Muscle of leg (tissue), 11 donors: ENCODE data around the gene USP44. TPM values are rescaled to one million over a fixed set of nuclear protein-coding genes. Genes with fewer than 3 reads are reported as not detected.

ENCODE experiments used
- DNase-seq: peaks from one replicate; pipeline ENCODE4 v3.0.0; 2013
- H3K27ac ChIP-seq: one replicate; pipeline ENCODE4 v1.5.1; 2013; ENCODE audit warnings: mild to moderate bottlenecking, low read length, control low read depth
- H3K27me3 ChIP-seq: one replicate; pipeline ENCODE4 v1.6.1; 2013; ENCODE audit warnings: low read length; ENCODE audit not compliant: control insufficient read depth, insufficient read depth
- H3K36me3 ChIP-seq: one replicate; pipeline ENCODE4 v1.6.1; 2013; ENCODE audit warnings: low read length; ENCODE audit not compliant: control insufficient read depth, insufficient read depth
- H3K4me1 ChIP-seq: one replicate; pipeline ENCODE4 v1.6.1; 2013; ENCODE audit warnings: low read length; ENCODE audit not compliant: control insufficient read depth, insufficient read depth
- H3K4me3 ChIP-seq: one replicate; pipeline ENCODE4 v1.5.1; 2013; ENCODE audit warnings: low read length, control low read depth
- H3K9me3 ChIP-seq: replicated peaks from 2 replicates; pipeline ENCODE4 v1.6.1; 2013; ENCODE audit warnings: low read depth, low read length; ENCODE audit not compliant: control insufficient read depth
- WGBS: methylation state at CpG from one replicate; pipeline ENCODE4 v1.1.5; 2013; ENCODE audit warnings: missing lambda C conversion rate; ENCODE audit not compliant: insufficient coverage; 5-methylcytosine and 5-hydroxymethylcytosine counted together
- polyA plus RNA-seq, 8 donors: library from polyadenylated mRNA; unstranded; fragments of 120-200 nt; gene quantifications; one replicate each; pipeline versions ENCODE4 v1.2.1 to v1.2.3, GENCODE V29; 2013; ENCODE audit warnings: inconsistent platforms in 1 of 8, low replicate concordance in 1 of 8; ENCODE audit not compliant: insufficient read length in 8 of 8, insufficient read depth in 1 of 8
- total RNA-seq: library from RNA; stranded (reverse); fragments of 120-200 nt; gene quantifications from one replicate; pipeline ENCODE4 v1.2.4, GENCODE V29; 2013

The USP44 gene
- total and polyA plus RNA-seq, 9 donors = 0.60 to 3.4 (median 1.2) TPM

- DNase-seq = no peak
- Histone ChIP-seq H3K4me1 (no peaks in the 10 kb centered on the region), H3K9me3 (no peaks in the 10 kb centered on the region), H3K27ac (no peak overlapping the region), H3K36me3 (no peaks in the 10 kb centered on the region), H3K27me3 (no peaks in the 10 kb centered on the region), H3K4me3 (no peak overlapping the region)
- WGBS = no CpG with 5 or more reads among the region's 4 CpGs
These were observed 13.3 kb downstream of the USP44 start for GRCh38 chr12:95538006-95538405.

- Histone ChIP-seq H3K36me3 (no peaks in the 10 kb centered on the region), H3K27me3 (no peaks in the 10 kb centered on the region), H3K4me1 (no peaks in the 10 kb centered on the region), H3K9me3 (no peaks in the 10 kb centered on the region), H3K4me3 (no peak overlapping the region), H3K27ac (no peak overlapping the region)
- DNase-seq = no peak
- 57% methylated on average over 1 of the region's 4 CpGs for WGBS
These were observed 17.3 kb downstream of the USP44 start for GRCh38 chr12:95533985-95534384.

DNA sequence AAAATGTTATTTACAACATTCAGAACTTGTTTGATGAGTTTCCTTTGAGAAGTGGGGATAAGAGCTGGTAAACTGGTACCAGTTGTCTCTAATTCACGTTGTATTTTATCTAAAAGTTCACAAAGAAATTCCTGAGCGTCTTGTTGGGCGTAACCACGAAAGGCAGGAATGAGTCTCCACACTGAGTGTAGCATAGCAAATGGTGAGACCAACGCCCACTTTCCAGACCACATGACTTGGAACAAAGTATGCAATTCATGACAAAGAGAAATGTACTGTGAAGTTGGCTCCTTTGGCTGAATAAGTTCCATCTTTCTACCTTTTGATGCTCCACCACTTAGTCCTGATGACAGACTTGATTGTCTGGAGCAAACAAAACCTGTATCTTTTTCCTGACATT is 18.4 kb downstream of the USP44 start:
- no peaks in the 10 kb centered on the region for H3K27me3 ChIP-seq
- H3K36me3 ChIP-seq = no peaks in the 10 kb centered on the region
- no peak overlapping the region for H3K27ac ChIP-seq
- no peaks in the 10 kb centered on the region for H3K9me3 ChIP-seq
- H3K4me3 ChIP-seq = no peak overlapping the region
- no peaks in the 10 kb centered on the region for H3K4me1 ChIP-seq
- no peak for DNase-seq
- WGBS = 84% methylated on average over 4 of the region's 5 CpGs

DNA sequence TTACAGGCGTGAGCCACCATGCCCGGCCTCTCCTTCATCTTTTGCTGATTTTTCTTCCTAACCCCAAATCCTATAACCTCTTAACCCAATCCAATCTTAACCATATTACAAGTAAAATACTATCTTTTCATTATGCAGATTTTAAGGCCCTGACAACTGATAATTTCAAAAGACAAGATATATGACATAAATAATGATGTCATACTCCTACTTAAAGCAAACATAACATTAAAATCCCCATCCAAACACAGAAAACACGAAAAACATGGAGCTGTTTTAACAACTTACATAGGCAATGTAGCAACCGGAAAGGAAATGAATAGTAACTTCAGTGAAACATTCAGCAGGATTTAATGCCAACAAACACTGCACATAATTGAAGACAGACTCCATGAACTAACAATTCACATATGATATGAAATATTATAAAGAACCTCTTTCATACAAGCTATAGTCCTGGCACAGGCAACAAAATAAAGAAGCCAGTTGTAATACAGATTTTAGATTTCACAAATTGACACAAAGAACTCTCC is 21.5 kb downstream of the USP44 start:
- Histone ChIP-seq H3K36me3 (no peaks in the 10 kb centered on the region), H3K4me1 (no peaks in the 10 kb centered on the region), H3K27ac (no peak overlapping the region), H3K4me3 (no peak overlapping the region), H3K9me3 (no peaks in the 10 kb centered on the region), H3K27me3 (no peaks in the 10 kb centered on the region)
- peak; percentile 57 for DNase-seq
- 100% methylated on average over 1 of the region's 4 CpGs for WGBS

DNA sequence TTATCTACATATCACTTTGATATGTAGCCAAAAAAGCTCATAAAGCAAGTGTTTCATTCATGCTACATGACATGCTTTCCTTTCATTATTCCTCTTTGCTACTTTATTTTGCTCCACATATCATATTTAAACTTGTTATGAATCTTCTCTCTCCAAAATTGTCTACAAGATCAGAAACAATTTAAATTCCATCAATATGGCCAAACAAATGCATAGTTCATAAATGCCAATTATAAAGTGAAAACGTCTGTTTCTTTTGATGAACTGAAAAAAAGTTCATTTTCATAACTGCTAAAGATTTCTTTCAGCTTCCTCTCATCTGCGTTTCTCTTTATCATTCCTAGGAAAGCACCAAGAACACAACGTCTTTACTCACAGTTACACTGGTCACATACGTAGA is 22.8 kb downstream of the USP44 start:
- no peaks in the 10 kb centered on the region for H3K9me3 ChIP-seq
- DNase-seq = peak; percentile 32
- WGBS = 43% methylated on average over 2 of the region's 4 CpGs
- H3K4me3 ChIP-seq = no peak overlapping the region
- no peaks in the 10 kb centered on the region for H3K36me3 ChIP-seq
- no peaks in the 10 kb centered on the region for H3K27me3 ChIP-seq
- H3K4me1 ChIP-seq = no peaks in the 10 kb centered on the region
- H3K27ac ChIP-seq = no peak overlapping the region

- Histone ChIP-seq H3K36me3 (no peaks in the 10 kb centered on the region), H3K4me3 (no peak overlapping the region), H3K4me1 (no peaks in the 10 kb centered on the region), H3K9me3 (no peaks in the 10 kb centered on the region), H3K27ac (no peak overlapping the region), H3K27me3 (no peaks in the 10 kb centered on the region)
- no peak for DNase-seq
- 94% methylated on average over 6 of the region's 8 CpGs for WGBS
These were observed 28.6 kb downstream of the USP44 start for GRCh38 chr12:95522692-95523091.

DNA sequence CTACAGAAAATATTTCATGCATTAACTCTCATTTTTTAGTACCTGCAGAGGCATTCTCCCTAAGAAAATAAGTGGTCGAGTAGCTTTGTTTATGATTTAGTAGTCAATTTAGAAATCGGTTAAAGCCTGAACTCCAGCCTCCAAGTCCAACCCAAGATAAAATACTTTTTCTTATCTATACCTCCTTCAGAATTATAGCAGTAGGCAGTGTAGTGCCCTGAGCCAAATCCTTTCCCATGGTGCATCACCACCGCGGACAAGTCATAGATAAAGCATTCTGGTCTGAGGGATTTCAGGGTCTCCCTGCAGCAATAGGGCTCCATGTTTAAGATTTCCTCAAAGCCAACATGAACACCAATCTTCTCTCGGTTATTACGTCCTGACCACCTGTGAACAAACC is 30.5 kb downstream of the USP44 start:
- Histone ChIP-seq H3K4me3 (no peak overlapping the region), H3K9me3 (no peaks in the 10 kb centered on the region), H3K27me3 (no peaks in the 10 kb centered on the region), H3K27ac (no peak overlapping the region), H3K36me3 (no peaks in the 10 kb centered on the region), H3K4me1 (no peaks in the 10 kb centered on the region)
- no peak for DNase-seq
- 83% methylated on average over 2 of the region's 6 CpGs for WGBS

DNA sequence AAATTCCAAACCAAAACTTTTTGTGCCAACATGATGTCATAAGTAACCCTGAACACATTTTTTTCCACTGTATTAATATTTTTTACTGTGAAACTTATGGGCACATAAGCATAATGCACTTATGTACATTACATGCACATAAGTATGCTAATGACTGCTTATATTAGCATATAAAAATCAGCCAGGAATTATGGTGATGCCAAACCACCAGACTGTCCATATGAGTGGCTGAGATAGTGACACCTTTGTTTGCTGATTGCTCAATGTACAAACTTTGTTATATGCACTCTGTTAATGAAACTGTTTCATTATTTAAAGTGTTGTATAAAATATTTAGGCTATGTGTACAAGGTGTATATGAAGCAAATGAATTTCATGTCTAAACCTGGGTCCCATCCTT is 32.3 kb downstream of the USP44 start:
- Histone ChIP-seq H3K4me1 (no peaks in the 10 kb centered on the region), H3K27me3 (no peaks in the 10 kb centered on the region), H3K9me3 (no peaks in the 10 kb centered on the region), H3K36me3 (peaks cover 3% of the 10 kb centered on the region), H3K27ac (no peak overlapping the region), H3K4me3 (no peak overlapping the region)
- DNase-seq = no peak

DNA sequence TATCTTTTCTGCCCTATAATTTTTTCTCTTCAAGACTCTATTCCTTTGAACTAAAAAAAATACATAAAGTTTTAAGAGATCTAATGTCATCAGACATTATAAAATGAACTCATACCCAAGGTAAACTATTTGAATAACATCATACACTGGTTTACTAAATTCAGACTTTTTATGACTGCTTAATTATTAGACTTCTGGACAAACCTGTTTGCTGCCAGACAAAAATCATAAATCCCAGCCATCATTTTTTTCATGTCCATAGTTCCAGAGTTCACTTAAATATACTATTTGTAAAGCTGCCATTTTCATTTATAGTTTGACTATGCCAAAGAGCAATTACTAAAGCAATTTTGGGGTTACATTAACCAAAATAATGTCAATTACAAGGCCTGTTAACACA is 34.0 kb downstream of the USP44 start:
- H3K9me3 ChIP-seq = no peaks in the 10 kb centered on the region
- no peak for DNase-seq
- H3K36me3 ChIP-seq = peaks cover 17% of the 10 kb centered on the region
- no peak overlapping the region for H3K4me3 ChIP-seq
- H3K4me1 ChIP-seq = no peaks in the 10 kb centered on the region
- no peak overlapping the region for H3K27ac ChIP-seq
- H3K27me3 ChIP-seq = no peaks in the 10 kb centered on the region

GRCh38 chr12:95516757-95517156 is 34.5 kb downstream of the USP44 start:
- no peak overlapping the region for H3K4me3 ChIP-seq
- no peak for DNase-seq
- no peaks in the 10 kb centered on the region for H3K27me3 ChIP-seq
- H3K27ac ChIP-seq = no peak overlapping the region
- no peaks in the 10 kb centered on the region for H3K4me1 ChIP-seq
- peaks cover 22% of the 10 kb centered on the region for H3K36me3 ChIP-seq
- H3K9me3 ChIP-seq = no peaks in the 10 kb centered on the region

DNA sequence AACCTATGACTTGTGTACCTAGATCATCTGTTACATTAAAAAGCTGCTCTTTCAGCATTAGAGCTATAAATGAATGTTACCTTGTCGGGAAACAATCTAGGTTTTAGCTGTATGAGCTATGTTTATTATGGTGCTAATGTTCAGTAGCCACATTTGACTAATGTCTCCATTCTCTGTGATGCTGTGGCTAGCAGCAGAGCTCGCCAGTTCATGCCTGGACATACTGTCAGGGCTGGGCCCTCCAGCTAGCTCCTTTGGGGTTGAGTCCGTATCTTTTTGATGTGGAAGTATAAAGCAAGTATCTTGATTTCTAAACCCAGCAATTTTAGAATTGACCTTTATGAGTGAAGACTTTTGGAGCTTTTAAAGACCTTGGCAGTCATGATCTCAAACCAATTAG is 36.1 kb downstream of the USP44 start:
- 83% methylated on average over 1 of the region's 3 CpGs for WGBS
- H3K9me3 ChIP-seq = no peaks in the 10 kb centered on the region

More for the DNA sequence above, 36.1 kb downstream of the USP44 start:
- no peak for DNase-seq
- Histone ChIP-seq H3K4me1 (no peaks in the 10 kb centered on the region), H3K4me3 (no peak overlapping the region), H3K27ac (no peak overlapping the region), H3K36me3 (peaks cover 27% of the 10 kb centered on the region), H3K27me3 (no peaks in the 10 kb centered on the region)
